Kidney (tissue), 14 donors: Measurements from ENCODE around the gene PLXNA1. TPM values are rescaled to one million over a fixed set of nuclear protein-coding genes. Genes with fewer than 3 reads are reported as not detected.

Experiments used
- DNase-seq, 5 donors: peaks; one replicate each; pipeline ENCODE4 v3.0.0-alpha.2; 2013 to 2020
- FAIRE-seq: peaks from 2 replicates; lab custom pipeline; 2012; peaks lifted over from hg19 to GRCh38; lab: Jason Lieb, UNC
- H3K27ac ChIP-seq, 2 donors: one replicate each; pipeline ENCODE4 v1.7.0; 2013; ENCODE audit warnings: low read depth in 2 of 2, low read length in 2 of 2, inconsistent platforms in 1 of 2
- H3K27me3 ChIP-seq: one replicate; pipeline ENCODE4 v1.7.1; 2013; ENCODE audit warnings: low read length, inconsistent platforms; ENCODE audit not compliant: control insufficient read depth, insufficient read depth
- H3K36me3 ChIP-seq, 3 donors: one replicate each; pipeline versions ENCODE4 v1.7.0 to v1.7.1; 2013; ENCODE audit warnings: low read length in 3 of 3, control low read depth in 1 of 3, inconsistent platforms in 1 of 3; ENCODE audit not compliant: insufficient read depth in 3 of 3, control insufficient read depth in 2 of 3
- H3K4me1 ChIP-seq, 3 donors: one replicate each; pipeline versions ENCODE4 v1.7.0 to v1.7.1; 2013; ENCODE audit warnings: low read length in 3 of 3, inconsistent platforms in 1 of 3, low read depth in 1 of 3; ENCODE audit not compliant: control insufficient read depth in 2 of 3, insufficient read depth in 2 of 3
- H3K4me3 ChIP-seq, 3 donors: one replicate each; pipeline versions ENCODE4 v1.7.0 to v1.8.1; 2013; ENCODE audit warnings: low read length in 3 of 3, control low read depth in 1 of 3, inconsistent platforms in 1 of 3
- H3K9ac ChIP-seq, 3 donors: one replicate each; pipeline versions ENCODE4 v1.7.0 to v1.7.1; 2013; ENCODE audit warnings: low read length in 3 of 3, control low read depth in 1 of 3, inconsistent platforms in 1 of 3
- H3K9me3 ChIP-seq, 3 donors: one replicate each; pipeline versions ENCODE4 v1.7.0 to v1.7.1; 2013; ENCODE audit warnings: low read length in 3 of 3, control low read depth in 1 of 3, inconsistent platforms in 1 of 3; ENCODE audit not compliant: control insufficient read depth in 2 of 3, insufficient read depth in 1 of 3
- intact Hi-C: fragments of 100-400 bp; cut with DNase I; formaldehyde crosslinking; loops from one replicate; pipeline ENCODE4 v1.11.1; 2022
- polyA plus RNA-seq: library from polyadenylated mRNA; stranded (reverse); fragments of 350-450 nt; fragmentation: Illumina TruSeq; extraction: RNeasy Lipid Tissue Mini Kit (QIAGEN cat#74804); gene quantifications from one replicate; pipeline ENCODE4 v1.2.3, GENCODE V29; 2014; ENCODE audit warnings: low read depth, low replicate concordance; ENCODE audit not compliant: insufficient read depth
- total RNA-seq: library from RNA; stranded (reverse); fragmentation: NEBNext Ultra II Directional; extraction: Animal tissue kit (Norgen Biotek cat#: 25700); gene quantifications from one replicate; pipeline ENCODE4 v1.2.1, GENCODE V29; 2021
- TF ChIP-seq, protein P1 (sequence below): IDR thresholded peaks from 3 replicates; pipeline ENCODE4 v1.5.1; 2012; ENCODE audit warnings: mild to moderate bottlenecking, moderate library complexity, borderline replicate concordance; ENCODE audit not compliant: insufficient read depth; ENCODE audit errors: extremely low read depth
- donor health status: control.
- donor health status: control.
- donor health status: control.
- donor health status: control.
- donor health status: control.
- donor health status: DM: yes; HTN: yes; CAD: no.
- donor health status: Normal renal cell carcinoma (clear cell type).

The PLXNA1 gene
- total and polyA plus RNA-seq, 2 donors from 2014 or later, result 5.3 to 29.0 TPM

DNA sequence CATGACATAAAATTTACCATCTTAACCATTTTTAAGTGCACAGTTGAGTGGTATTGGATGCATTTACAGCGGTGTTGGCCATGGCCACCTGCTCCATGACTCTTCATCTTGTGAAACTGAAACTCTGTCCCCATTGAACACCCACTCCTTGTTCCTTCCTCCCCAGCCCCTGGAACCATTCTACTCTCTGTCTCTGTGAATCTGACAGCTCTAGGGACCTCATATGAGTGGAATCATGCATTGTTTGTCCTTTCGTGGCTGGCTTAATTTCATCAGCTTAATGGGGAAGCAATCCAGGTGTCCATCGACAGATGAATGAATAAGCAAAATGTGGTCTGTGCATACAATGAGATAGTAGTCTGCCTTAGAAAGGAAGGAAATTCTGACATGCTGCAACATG lies 42.5 kb downstream of the PLXNA1 start:
- H3K27ac ChIP-seq, result no peak overlapping the region
- H3K4me1 ChIP-seq, result no peaks in the 10 kb centered on the region
- DNase-seq (no peak), FAIRE-seq (no peak)
- peaks cover 0 to 12% (median 5%) of the 10 kb centered on the region in 3 donors for H3K36me3 ChIP-seq
- no peak overlapping the region for H3K4me3 ChIP-seq
- TF ChIP-seq, protein P1, sequence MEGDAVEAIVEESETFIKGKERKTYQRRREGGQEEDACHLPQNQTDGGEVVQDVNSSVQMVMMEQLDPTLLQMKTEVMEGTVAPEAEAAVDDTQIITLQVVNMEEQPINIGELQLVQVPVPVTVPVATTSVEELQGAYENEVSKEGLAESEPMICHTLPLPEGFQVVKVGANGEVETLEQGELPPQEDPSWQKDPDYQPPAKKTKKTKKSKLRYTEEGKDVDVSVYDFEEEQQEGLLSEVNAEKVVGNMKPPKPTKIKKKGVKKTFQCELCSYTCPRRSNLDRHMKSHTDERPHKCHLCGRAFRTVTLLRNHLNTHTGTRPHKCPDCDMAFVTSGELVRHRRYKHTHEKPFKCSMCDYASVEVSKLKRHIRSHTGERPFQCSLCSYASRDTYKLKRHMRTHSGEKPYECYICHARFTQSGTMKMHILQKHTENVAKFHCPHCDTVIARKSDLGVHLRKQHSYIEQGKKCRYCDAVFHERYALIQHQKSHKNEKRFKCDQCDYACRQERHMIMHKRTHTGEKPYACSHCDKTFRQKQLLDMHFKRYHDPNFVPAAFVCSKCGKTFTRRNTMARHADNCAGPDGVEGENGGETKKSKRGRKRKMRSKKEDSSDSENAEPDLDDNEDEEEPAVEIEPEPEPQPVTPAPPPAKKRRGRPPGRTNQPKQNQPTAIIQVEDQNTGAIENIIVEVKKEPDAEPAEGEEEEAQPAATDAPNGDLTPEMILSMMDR, result no peak
- H3K27me3 ChIP-seq, result no peaks in the 10 kb centered on the region
- no peaks in the 10 kb centered on the region for H3K9me3 ChIP-seq
- intact Hi-C loops, result no loop called here
- H3K9ac ChIP-seq, result no peak overlapping the region

- H3K9ac ChIP-seq, result no peak overlapping the region
- no peaks in the 10 kb centered on the region for H3K9me3 ChIP-seq
- H3K4me3 ChIP-seq, result no peak overlapping the region
- FAIRE-seq (no peak), DNase-seq (no peak)
- no peak overlapping the region for H3K27ac ChIP-seq
- peaks cover 0 to 12% (median 5%) of the 10 kb centered on the region in 3 donors for H3K36me3 ChIP-seq
- intact Hi-C loops, result no loop called here
- no peaks in the 10 kb centered on the region for H3K27me3 ChIP-seq
- TF ChIP-seq, protein P1, result no peak
- no peaks in the 10 kb centered on the region for H3K4me1 ChIP-seq
Observed at GRCh38 chr3:127026036-127026435, 43.1 kb downstream of the PLXNA1 start.

GRCh38 chr3:127026661-127027060 lies 43.7 kb downstream of the PLXNA1 start:
- DNase-seq, result no peak
- intact Hi-C loops, result no loop called here

More at GRCh38 chr3:127026661-127027060, 43.7 kb downstream of the PLXNA1 start:
- Histone ChIP-seq H3K4me1 (no peaks in the 10 kb centered on the region), H3K9ac (no peak overlapping the region), H3K27ac (no peak overlapping the region), H3K9me3 (no peaks in the 10 kb centered on the region), H3K27me3 (no peaks in the 10 kb centered on the region), H3K36me3 (peaks cover 0 to 8% (median 4%) of the 10 kb centered on the region in 3 donors), H3K4me3 (no peak overlapping the region)
- no peak for FAIRE-seq
- TF ChIP-seq, protein P1, result no peak
